Bronchial epithelial cell (primary cell): ENCODE measurements around the gene CLPSL1. TPM values are rescaled to one million over a fixed set of nuclear protein-coding genes. Genes with fewer than 3 reads are reported as not detected.

Source experiments
- DNase-seq: peaks from one replicate; pipeline ENCODE4 v3.0.0-alpha.2; 2010; ENCODE audit warnings: low read depth
- FAIRE-seq: peaks from 2 replicates; lab custom pipeline; 2011; peaks lifted over from hg19 to GRCh38; lab: Jason Lieb, UNC
- H3K27me3 ChIP-seq: 2 replicates; pipeline ENCODE4 v1.5.1; 2011; ENCODE audit warnings: low read length; ENCODE audit not compliant: control insufficient read depth, insufficient read depth
- H3K36me3 ChIP-seq: 2 replicates; pipeline ENCODE4 v1.5.1; 2011; ENCODE audit warnings: low read length; ENCODE audit not compliant: control insufficient read depth, insufficient read depth
- H3K4me3 ChIP-seq: 2 replicates; pipeline ENCODE4 v1.5.1; 2011; ENCODE audit warnings: mild to moderate bottlenecking, low read depth, low read length, control low read depth
- CTCF ChIP-seq: IDR thresholded peaks from 2 replicates; pipeline ENCODE4 v1.5.1; 2011; ENCODE audit warnings: mild to moderate bottlenecking, moderate library complexity, low read length, control low read depth, inconsistent platforms; ENCODE audit not compliant: insufficient read depth, severe bottlenecking
- total RNA-seq: library from RNA; depleted of rRNA; stranded (reverse); fragments of >200 nt; gene quantifications from 2 replicates; pipeline ENCODE4 v1.2.1, GENCODE V29; 2014

The CLPSL1 gene
- total RNA-seq, 1 donor from 2014 or later: not detected

DNA sequence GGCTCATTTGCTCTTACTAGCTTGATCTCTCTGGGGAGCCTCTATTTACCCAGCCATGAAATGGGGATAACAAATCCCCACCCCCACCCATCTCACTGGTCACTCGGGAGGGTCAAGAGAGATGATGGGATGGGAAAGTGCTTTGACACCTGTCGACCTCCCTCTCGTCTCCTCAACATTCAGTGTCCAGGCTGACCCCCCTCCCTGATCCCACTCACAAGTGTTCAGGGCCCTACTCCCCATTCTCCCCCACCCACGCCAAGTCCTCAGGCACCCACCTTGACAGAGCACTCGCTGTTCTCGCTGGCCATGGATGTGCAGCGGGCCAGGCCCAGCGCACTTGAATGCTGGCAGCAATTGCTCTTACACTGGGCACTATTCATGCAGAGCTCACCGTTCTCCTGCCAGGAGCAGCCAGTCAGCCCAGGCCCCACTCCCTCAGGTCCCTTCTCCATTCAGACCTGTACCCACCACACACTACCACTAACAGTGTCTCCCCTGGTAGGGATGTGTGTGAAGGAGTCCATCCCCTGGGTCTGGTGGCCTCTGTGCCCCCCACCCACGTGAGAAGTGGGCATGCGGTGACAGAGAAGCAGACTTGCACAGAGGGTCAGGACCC is 14.7 kb downstream of the CLPSL1 start:
- TF ChIP-seq CTCF: no peak
- FAIRE-seq: no peak
- H3K36me3 ChIP-seq: no peaks in the 10 kb centered on the region

DNA sequence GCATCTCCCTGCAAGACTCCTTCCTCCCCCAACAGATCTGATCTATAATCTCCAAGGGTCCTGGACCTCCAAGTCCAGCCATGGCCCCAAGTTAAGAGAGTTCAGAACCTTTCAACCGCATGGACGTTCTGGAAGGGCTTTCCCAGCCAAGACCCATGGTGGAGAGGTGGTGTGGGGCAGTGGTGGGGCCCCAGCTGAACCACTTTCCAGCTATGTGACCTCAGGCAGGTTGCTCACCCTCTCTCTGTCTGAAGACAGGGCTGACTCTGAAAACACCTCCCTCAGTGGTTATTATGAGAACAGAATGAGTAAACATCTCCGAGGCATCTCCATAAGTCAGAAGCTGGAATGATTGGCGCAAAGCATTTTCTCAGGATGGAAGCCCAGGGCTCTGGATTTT is 15.4 kb downstream of the CLPSL1 start:
- Histone ChIP-seq H3K4me3 (no peak overlapping the region), H3K27me3 (peaks cover 3% of the 10 kb centered on the region), H3K36me3 (no peaks in the 10 kb centered on the region)
- no peak for TF ChIP-seq CTCF
- DNase-seq (peak; percentile 36), FAIRE-seq (no peak)

More for the DNA sequence above, 14.7 kb downstream of the CLPSL1 start:
- peaks cover 3% of the 10 kb centered on the region for H3K27me3 ChIP-seq
- no peak for DNase-seq
- H3K4me3 ChIP-seq: no peak overlapping the region

DNA sequence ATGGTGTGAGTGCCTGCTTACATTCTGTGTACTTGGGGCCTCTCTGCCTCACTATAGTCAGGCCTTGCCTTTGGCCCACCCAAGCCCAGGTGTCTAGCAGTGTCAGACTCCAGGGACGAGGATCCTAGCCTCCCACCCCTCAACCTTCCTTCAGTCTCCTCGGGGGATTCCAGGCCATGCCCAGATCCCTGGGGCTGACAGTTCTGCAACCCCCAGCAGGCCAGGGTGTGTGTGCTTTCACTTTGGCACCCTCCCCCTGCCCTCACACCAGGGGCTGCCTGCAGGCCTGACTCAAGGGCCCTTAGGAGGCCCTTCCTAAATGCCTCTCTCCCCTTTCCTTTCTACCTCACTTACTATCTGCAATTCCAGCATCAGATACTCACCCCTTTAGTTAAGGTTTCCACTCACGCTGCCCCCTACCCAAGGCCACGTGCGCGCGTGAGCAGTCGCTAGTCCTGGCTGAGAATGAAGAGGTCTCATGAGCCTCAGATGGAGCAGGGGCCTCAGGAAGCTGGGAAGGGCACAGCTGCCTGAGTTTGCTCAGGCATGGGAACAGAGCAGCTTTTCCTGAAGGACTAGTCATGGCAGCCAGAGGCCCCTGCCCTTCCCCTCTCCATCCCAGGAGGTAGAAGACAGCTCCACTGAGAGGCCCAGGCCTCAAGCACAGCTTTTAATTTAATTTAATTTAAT is 17.2 kb downstream of the CLPSL1 start:
- no peak for DNase-seq
- no peak for TF ChIP-seq CTCF
- H3K4me3 ChIP-seq: no peak overlapping the region
- FAIRE-seq: peak; percentile 81
- H3K27me3 ChIP-seq: peaks cover 3% of the 10 kb centered on the region
- no peaks in the 10 kb centered on the region for H3K36me3 ChIP-seq

GRCh38 chr6:35798706-35799105 is 17.9 kb downstream of the CLPSL1 start:
- DNase-seq (no peak), FAIRE-seq (peak; percentile 90)
- H3K36me3 ChIP-seq: no peaks in the 10 kb centered on the region
- no peak overlapping the region for H3K4me3 ChIP-seq
- no peaks in the 10 kb centered on the region for H3K27me3 ChIP-seq
- no peak for TF ChIP-seq CTCF

- FAIRE-seq: no peak
- no peak for DNase-seq
- Histone ChIP-seq H3K4me3 (no peak overlapping the region), H3K36me3 (no peaks in the 10 kb centered on the region), H3K27me3 (no peaks in the 10 kb centered on the region)
- TF ChIP-seq CTCF: no peak
These were observed 20.3 kb downstream of the CLPSL1 start for GRCh38 chr6:35801148-35801547.
